Head of caudate nucleus (tissue), 42 donors: Measurements from ENCODE around the gene ZFHX2.

Experiments
- DNase-seq, 42 donors: peaks; one replicate each; pipeline versions ENCODE4 v3.0.0 to v3.0.0-alpha.2; 2020 to 2021; ENCODE audit warnings: mixed read lengths in 7 of 42
- intact Hi-C: fragments of 100-400 bp; cut with DNase I; formaldehyde crosslinking; loops from one replicate; pipeline ENCODE4 v1.15.0; 2022

Gene ZFHX2

GRCh38 chr14:23494223-23494622 lies 57.3 kb downstream of the ZFHX2 start:
- intact Hi-C loops = no loop called here
- no peak for DNase-seq

- intact Hi-C loops = no loop called here
- DNase-seq = no peak
These were observed 58.8 kb downstream of the ZFHX2 start for GRCh38 chr14:23492618-23493272.

DNA sequence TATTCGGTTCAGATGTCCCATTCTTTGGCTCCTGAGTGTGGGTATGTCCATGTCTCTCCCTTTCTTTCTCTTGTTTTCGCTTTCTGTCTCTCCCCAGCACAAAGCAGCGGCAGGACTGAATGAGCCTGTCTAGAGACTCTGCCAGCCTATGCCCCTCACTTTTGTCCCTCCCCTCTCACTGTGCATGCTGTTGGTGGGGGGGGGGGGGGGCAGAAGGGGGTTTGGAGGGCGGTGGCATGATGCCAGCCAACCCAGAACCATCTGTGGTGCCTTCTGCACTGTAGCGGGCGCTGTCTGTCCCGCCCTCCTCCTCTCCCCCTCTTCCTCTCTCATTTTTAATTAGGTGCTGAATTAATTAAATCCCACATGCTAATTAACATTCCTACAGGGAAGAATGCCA lies 64.3 kb downstream of the ZFHX2 start:
- intact Hi-C loops = no loop called here
- DNase-seq = peak in 23 of 42 donors; percentile 10 to 61 (median 31)

DNA sequence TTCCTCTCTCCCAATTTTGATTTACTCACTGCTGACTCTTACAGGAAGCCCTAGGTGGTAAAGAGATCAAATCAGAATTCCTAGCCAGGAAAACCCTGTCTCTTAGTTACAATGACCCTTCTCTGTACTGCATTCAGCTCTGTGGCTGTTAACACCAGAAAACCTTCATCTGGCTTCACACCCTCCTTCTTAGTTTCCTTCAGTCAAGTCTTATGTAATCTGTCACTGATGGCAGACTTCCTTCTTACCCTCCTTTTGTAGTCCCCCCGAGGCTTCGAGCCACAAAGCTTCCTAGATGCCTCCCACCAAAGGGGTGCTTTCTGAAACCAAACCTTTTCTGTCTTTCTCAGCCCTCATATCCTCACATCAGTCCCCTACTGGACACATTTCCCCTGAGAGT lies 65.5 kb downstream of the ZFHX2 start:
- DNase-seq = no peak
- intact Hi-C loops = no loop called here

GRCh38 chr14:23485326-23485725 lies 66.2 kb downstream of the ZFHX2 start:
- DNase-seq = no peak
- intact Hi-C loops = no loop called here

- intact Hi-C loops = no loop called here
- DNase-seq = peak; percentile 68 to 94 (median 83)
These were observed 68.2 kb downstream of the ZFHX2 start for GRCh38 chr14:23483236-23483854.

DNA sequence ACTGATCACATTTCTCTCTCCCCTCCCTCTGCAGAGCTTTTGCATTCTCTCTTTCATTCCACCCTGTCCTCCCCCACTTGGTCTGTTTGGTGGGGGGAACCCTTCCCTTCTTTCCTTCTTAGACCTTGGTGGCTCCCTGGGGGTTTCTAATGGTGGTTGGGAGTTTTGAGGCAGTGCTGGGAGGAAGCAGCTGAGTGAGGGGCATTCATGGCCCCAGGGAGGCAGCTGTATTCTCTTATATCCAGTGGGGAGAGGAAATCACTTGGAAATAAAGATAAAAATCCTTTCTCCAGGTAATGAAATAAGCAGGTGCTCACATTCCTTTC lies 68.8 kb downstream of the ZFHX2 start:
- DNase-seq = no peak
- intact Hi-C loops = no loop called here

- intact Hi-C loops = no loop called here
- DNase-seq = peak in 12 of 42 donors; percentile 10 to 65 (median 30)
These were observed 69.4 kb downstream of the ZFHX2 start for GRCh38 chr14:23481979-23482822.

- DNase-seq = no peak
- intact Hi-C loops = no loop called here
These were observed 70.1 kb downstream of the ZFHX2 start for GRCh38 chr14:23481362-23481970.

GRCh38 chr14:23478109-23478759 lies 73.3 kb downstream of the ZFHX2 start:
- DNase-seq = peak; percentile 24 to 90 (median 70)
- intact Hi-C loops = no loop called here

DNA sequence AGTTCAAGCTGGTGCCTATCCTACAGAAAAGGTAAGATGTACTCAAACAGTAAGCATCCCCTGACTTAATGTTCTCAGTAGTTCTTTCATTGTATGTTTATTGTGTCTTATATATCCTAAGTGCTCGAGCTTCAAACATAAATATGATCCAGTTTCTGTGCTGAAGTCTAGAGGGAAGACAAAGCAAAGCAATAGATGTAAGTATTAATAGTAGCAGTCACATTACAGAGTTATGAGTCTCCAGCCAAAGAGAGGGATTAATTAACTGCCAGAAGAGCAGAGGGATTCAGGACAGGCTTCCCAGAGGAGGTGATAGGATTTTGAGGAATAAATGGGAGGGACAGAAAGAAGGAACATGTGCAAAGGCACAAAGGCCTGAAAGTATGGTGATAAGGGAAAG lies 80.6 kb downstream of the ZFHX2 start:
- no peak for DNase-seq
- intact Hi-C loops = no loop called here
